RWPE2 (cell line): Measurements from ENCODE around the gene TXNRD3.
"Not testable (repeated sequence)": the region's sequence is repeated elsewhere in the genome, so short reads cannot be mapped to it uniquely, and the experiment has no call there.

Experiments
- ATAC-seq: fragments of 200-7000 bp; cut with Tn5 transposase; 3 replicates; pipeline ENCODE4 v1.9.1; 2021; ENCODE audit warnings: low read depth
- DNase-seq: peaks from one replicate; pipeline ENCODE4 v3.0.0-alpha.2; 2020; ENCODE audit warnings: low spot score
- H3K27ac ChIP-seq: fragments of 450-650 bp; 2 replicates; pipeline ENCODE4 v1.5.1; 2017; ENCODE audit warnings: mild to moderate bottlenecking; ENCODE audit not compliant: poor library complexity, severe bottlenecking
- H3K27me3 ChIP-seq: fragments of 250-450 bp; sonication (Bioruptor Pico); 2 replicates; pipeline ENCODE4 v1.5.1; 2021; ENCODE audit warnings: mild to moderate bottlenecking, moderate library complexity; ENCODE audit not compliant: insufficient read depth, poor library complexity, severe bottlenecking
- H3K36me3 ChIP-seq: fragments of 250-450 bp; sonication (Bioruptor Pico); 2 replicates; pipeline ENCODE4 v1.5.1; 2020; ENCODE audit warnings: low read depth, mild to moderate bottlenecking, moderate library complexity
- H3K4me1 ChIP-seq: fragments of 250-450 bp; sonication (Bioruptor Pico); 2 replicates; pipeline ENCODE4 v1.5.1; 2021; ENCODE audit warnings: mild to moderate bottlenecking, moderate library complexity; ENCODE audit not compliant: insufficient read depth, poor library complexity, severe bottlenecking
- H3K4me3 ChIP-seq: fragments of 250-450 bp; sonication (Bioruptor Pico); 2 replicates; pipeline ENCODE4 v1.5.1; 2021; ENCODE audit warnings: mild to moderate bottlenecking, moderate library complexity; ENCODE audit not compliant: severe bottlenecking
- H3K9me3 ChIP-seq: fragments of 250-450 bp; sonication (Bioruptor Pico); 2 replicates; pipeline ENCODE4 v1.5.1; 2021; ENCODE audit warnings: mild to moderate bottlenecking, moderate library complexity; ENCODE audit not compliant: severe bottlenecking
- TF ChIP-seq, protein P1 (sequence below): fragments of 450-650 bp; IDR thresholded peaks from one replicate; pipeline ENCODE4 v1.5.1; 2017; ENCODE audit warnings: mild to moderate bottlenecking, moderate library complexity; ENCODE audit not compliant: poor library complexity, severe bottlenecking

Gene TXNRD3

DNA sequence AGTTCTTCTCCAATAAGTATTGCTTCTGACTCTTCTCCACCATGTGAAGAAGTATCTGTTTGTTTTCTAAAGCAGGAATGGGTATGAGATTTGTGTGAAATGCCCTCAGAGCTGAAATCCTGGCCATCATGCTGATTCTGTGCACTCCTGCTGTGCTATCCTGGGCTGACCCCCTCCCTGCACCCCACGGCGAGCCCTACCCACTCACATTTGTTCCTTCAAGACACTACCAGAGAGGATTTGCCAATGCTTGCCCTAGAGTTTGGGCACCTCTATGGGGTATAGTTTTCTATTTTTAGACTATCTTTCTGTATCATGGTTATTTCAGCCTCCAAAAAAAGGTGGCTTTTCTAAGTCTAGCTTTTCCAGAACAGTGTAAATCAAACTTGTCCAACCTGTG, 18.5 kb downstream of the TXNRD3 start:
- Histone ChIP-seq H3K36me3 (peaks cover 32% of the 10 kb centered on the region), H3K4me3 (no peak overlapping the region), H3K9me3 (no peaks in the 10 kb centered on the region), H3K4me1 (peaks cover 2% of the 10 kb centered on the region), H3K27ac (no peak overlapping the region), H3K27me3 (no peaks in the 10 kb centered on the region)
- no peak for DNase-seq
- no peak for ATAC-seq
- TF ChIP-seq, protein P1, sequence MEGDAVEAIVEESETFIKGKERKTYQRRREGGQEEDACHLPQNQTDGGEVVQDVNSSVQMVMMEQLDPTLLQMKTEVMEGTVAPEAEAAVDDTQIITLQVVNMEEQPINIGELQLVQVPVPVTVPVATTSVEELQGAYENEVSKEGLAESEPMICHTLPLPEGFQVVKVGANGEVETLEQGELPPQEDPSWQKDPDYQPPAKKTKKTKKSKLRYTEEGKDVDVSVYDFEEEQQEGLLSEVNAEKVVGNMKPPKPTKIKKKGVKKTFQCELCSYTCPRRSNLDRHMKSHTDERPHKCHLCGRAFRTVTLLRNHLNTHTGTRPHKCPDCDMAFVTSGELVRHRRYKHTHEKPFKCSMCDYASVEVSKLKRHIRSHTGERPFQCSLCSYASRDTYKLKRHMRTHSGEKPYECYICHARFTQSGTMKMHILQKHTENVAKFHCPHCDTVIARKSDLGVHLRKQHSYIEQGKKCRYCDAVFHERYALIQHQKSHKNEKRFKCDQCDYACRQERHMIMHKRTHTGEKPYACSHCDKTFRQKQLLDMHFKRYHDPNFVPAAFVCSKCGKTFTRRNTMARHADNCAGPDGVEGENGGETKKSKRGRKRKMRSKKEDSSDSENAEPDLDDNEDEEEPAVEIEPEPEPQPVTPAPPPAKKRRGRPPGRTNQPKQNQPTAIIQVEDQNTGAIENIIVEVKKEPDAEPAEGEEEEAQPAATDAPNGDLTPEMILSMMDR = no peak

DNA sequence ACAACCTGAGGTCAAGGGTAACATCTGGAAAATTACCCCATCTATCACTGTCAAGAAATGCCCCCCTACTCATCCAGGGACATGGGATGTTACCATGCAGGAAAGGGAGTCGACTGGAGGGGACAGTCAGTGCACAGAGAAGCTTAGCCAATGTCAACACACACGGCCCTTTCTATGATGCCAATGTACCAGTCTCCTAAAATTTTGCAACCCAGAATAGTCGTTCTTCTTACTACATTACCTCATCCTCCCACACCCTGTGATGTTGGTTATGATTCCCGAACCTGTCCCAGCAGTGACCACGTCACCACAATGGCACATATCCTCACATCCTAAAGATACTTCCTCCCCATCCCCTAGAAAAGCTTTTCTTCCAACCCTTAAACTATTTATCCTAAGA, 20.1 kb downstream of the TXNRD3 start:
- DNase-seq = no peak
- Histone ChIP-seq H3K4me1 (peaks cover 2% of the 10 kb centered on the region), H3K36me3 (peaks cover 36% of the 10 kb centered on the region), H3K27me3 (no peaks in the 10 kb centered on the region), H3K27ac (no peak overlapping the region), H3K9me3 (no peaks in the 10 kb centered on the region), H3K4me3 (no peak overlapping the region)
- TF ChIP-seq, protein P1 = no peak
- no peak for ATAC-seq

DNA sequence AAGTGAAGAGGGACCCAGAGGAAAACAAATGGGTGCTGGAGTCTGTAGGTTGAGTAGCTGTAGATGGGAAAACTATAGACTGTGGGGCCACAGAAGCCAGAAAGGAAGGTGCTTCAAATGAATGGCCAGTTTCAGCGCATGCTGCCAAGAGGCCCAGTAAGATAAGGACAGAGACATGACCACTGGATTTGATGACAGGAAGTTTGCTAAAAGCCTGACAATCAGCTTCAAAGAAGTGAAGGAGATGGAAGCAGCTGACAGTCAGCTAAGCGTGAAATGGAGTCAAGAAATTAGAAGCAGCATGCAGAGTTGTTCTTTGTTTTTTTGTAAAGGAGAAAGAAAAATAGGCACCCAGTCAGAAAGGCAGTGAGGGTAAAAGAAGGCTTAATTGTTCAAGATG, 24.9 kb downstream of the TXNRD3 start:
- no peak overlapping the region for H3K27ac ChIP-seq
- H3K4me3 ChIP-seq = no peak overlapping the region
- ATAC-seq = no peak
- H3K36me3 ChIP-seq = peaks cover 51% of the 10 kb centered on the region
- H3K9me3 ChIP-seq = no peaks in the 10 kb centered on the region
- H3K4me1 ChIP-seq = peaks cover 2% of the 10 kb centered on the region
- no peaks in the 10 kb centered on the region for H3K27me3 ChIP-seq
- no peak for DNase-seq
- TF ChIP-seq, protein P1 = no peak

DNA sequence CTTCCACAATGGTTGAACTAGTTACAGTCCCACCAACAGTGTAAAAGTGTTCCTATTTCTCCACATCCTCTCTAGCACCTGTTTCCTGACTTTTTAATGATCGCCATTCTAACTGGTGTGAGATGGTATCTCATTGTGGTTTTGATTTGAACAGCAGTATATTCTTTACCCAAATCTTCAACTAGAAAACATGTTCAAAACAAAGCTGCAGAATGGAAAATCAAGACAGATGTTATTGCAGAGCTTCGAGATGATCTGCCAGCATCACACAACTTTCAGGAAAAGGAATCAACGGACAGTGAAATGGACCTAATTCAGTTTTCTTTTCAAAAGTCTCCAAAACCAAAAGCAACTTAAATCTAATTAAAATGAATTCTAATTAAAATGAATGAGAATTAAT, 29.2 kb downstream of the TXNRD3 start:
- DNase-seq, H3K27me3 ChIP-seq, H3K4me3 ChIP-seq, ATAC-seq, H3K27ac ChIP-seq, H3K9me3 ChIP-seq: not testable (repeated sequence)
- H3K4me1 ChIP-seq = peaks cover 20% of the 10 kb centered on the region
- peaks cover 35% of the 10 kb centered on the region for H3K36me3 ChIP-seq

DNA sequence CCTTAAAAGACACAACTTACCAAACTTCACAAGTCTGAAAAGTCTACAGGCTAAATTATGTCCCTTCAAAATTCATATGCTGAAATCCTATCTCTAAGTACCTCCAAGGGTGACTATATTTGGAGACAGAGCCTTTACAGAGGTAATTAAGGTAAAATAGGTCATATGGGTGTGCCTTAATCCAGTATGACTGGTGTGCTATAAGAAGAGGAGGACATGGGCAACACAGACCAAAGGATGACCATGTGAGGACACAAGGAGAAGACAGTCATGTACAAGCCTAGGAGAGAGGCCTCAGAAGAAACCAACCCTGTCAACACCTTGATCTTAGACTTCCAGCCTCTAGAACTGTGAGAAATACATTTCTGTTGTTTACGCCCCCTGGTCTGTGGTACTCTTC, 32.2 kb downstream of the TXNRD3 start:
- no peaks in the 10 kb centered on the region for H3K27me3 ChIP-seq
- no peak overlapping the region for H3K4me3 ChIP-seq
- TF ChIP-seq, protein P1 = no peak
- ATAC-seq (no peak), DNase-seq (no peak)
- peak overlapping the region; percentile 84 for H3K27ac ChIP-seq
- H3K9me3 ChIP-seq = no peaks in the 10 kb centered on the region
- H3K36me3 ChIP-seq = peaks cover 19% of the 10 kb centered on the region
- H3K4me1 ChIP-seq = peaks cover 34% of the 10 kb centered on the region
